Prostate gland (tissue), 2 donors: ENCODE results near the gene MOBP.

Experiments
- CTCF ChIP-seq, 4 experiments: fragments of 200-600 bp in 2 of 4; fragments of 450-650 bp in 2 of 4; sonication (generic) in 2 of 4; IDR thresholded peaks; 1 replicate in 3 of 4; 2 replicates in 1 of 4; pipeline ENCODE4 v1.5.1; 2016 to 2019; ENCODE audit warnings: antibody characterized with exemption in 4 of 4, mild to moderate bottlenecking in 2 of 4, moderate library complexity in 2 of 4
- POLR2A ChIP-seq: fragments of 450-650 bp; IDR thresholded peaks from one replicate; pipeline ENCODE4 v1.6.1; 2016; ENCODE audit warnings: antibody characterized with exemption, mild to moderate bottlenecking
- POLR2AphosphoS5 ChIP-seq: sonication (generic); formaldehyde crosslinking; IDR thresholded peaks from one replicate; pipeline ENCODE4 v1.6.1; 2017; ENCODE audit warnings: antibody characterized with exemption

GRCh38 chr3:39506863-39507262 lies 39.4 kb downstream of the MOBP start:
- TF ChIP-seq CTCF (IDR thresholded peaks at IDR 0.05) (no peak), POLR2A (no peak), POLR2AphosphoS5 (no peak)
